Ishikawa (cell line): ENCODE measurements around the gene CSNK1G2.

Experiments used
- CREB1 ChIP-seq: IDR thresholded peaks from 2 replicates; pipeline ENCODE4 v1.6.1; 2012; ENCODE audit warnings: low read depth
- MAX ChIP-seq: IDR thresholded peaks from 2 replicates; pipeline ENCODE4 v1.6.1; 2012
- ZBTB7A ChIP-seq: IDR thresholded peaks from 2 replicates; pipeline ENCODE4 v1.6.1; 2012; ENCODE audit warnings: low read depth

GRCh38 chr19:2015608-2015950 lies 74.6 kb downstream of the CSNK1G2 start, which contains the start of gene BTBD2:
- TF ChIP-seq CREB1: no peak
- no peak for TF ChIP-seq ZBTB7A
- TF ChIP-seq MAX: no peak
